ENCODE measurements around the gene PPP1R1B. TPM values are rescaled to one million over a fixed set of nuclear protein-coding genes. Genes with fewer than 3 reads are reported as not detected.

Gene PPP1R1B
- total RNA-seq, 2 experiments from 2014 or later, result not detected

DNA sequence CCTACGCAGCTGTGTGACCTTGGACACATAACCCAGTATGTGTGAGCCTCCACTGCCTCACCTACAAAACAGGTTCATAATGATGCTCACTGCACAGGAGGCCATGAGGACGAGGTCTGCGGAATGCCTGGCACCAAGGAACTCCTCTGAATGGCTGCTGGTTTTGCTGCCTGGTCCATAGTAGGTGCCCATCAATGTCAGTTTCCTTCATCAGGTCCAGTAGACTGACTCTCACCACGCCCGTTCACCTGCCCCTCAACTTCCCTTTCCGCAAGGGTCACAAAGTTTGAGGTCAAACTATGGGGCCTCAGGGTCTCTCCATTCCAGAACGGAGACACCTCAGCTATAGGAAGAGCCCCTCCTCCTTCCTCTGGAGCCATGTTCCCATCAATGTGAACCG, 50.3 kb downstream of the PPP1R1B start:
- ChIA-PET CTCF (interaction anchor here (1.3 to 4.3 kb wide), 2 partner anchors 11 to 23 kb away, joined by 3 to 19 read pairs; no protein-coding TSS in a partner anchor), POLR2A (interaction anchor here (1.6 kb wide), 1 partner anchor 11 kb away, joined by 8 read pairs; the partner anchor contains the start of gene PGAP3)
- Mint-ChIP-seq H3K27me3 (no peaks in the 10 kb centered on the region), H3K27ac (no peak overlapping the region), H3K4me3 (no peak overlapping the region), H3K9me3 (no peaks in the 10 kb centered on the region), H3K36me3 (no peaks in the 10 kb centered on the region), H3K4me1 (ENCODE audit: low read depth) (peaks cover 59% of the 10 kb centered on the region)
- no peak for DNase-seq
- intact Hi-C loops (cut with micrococcal nuclease), result no loop called here

DNA sequence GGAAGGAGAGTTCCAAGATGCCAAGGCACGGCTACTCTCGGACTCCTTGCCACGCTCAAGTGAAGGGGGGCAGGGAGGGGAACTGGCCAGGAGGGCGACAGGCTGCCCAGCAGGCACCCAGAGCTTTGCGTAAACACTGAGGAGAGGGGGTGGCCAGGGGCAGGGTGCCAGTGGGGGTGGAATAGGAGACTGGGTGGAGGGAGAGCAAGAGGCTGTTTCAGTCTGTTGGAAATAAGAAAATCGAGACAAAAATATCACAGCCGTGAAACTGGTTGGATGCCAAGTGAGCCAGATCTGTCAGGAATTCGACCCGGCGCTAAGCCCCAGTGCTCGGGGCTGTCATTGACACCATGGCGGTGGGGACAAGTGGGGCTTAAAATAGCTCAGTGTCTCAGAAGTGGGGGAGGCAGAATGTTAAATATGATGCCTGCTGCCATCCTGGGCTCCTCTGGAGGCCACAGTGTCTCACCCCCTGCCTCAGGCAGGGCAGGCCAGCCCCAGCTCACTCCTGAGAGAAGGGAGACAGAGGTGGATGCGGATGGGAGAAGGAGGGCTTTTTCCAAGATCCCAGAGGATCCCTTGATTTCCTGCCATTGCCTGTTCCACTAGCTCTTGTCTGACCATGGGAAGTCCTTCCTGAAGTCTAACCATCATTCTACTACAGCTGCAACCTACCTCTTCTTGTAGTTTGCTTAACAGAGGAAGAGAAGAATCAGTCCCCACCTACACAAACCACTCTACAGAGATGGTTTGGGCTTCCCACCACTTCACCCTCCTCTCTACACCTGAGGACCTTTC, 51.0 kb downstream of the PPP1R1B start:
- ChIA-PET POLR2A (interaction anchor here (1.1 to 1.6 kb wide), 2 partner anchors 10 to 13 kb away, joined by 3 to 8 read pairs; partner anchors contain the start of genes PGAP3 and TCAP), CTCF (interaction anchor here (1.3 to 4.3 kb wide), 5 partner anchors 9 to 184 kb away, joined by 3 to 19 read pairs (median 4); partner anchors contain the start of genes PGAP3 and PNMT)
- H3K27ac Mint-ChIP-seq, result no peak overlapping the region
- no peak overlapping the region for H3K4me3 Mint-ChIP-seq
- H3K27me3 Mint-ChIP-seq, result no peaks in the 10 kb centered on the region
- H3K36me3 Mint-ChIP-seq, result peaks cover 2% of the 10 kb centered on the region
- no peak for DNase-seq
- H3K9me3 Mint-ChIP-seq, result no peaks in the 10 kb centered on the region
- H3K4me1 Mint-ChIP-seq (ENCODE audit: low read depth), result peaks cover 59% of the 10 kb centered on the region
- intact Hi-C loops (cut with micrococcal nuclease), result loop anchor here (2.0 kb wide), 1 partner anchor 19 kb away; no protein-coding TSS in a partner anchor

DNA sequence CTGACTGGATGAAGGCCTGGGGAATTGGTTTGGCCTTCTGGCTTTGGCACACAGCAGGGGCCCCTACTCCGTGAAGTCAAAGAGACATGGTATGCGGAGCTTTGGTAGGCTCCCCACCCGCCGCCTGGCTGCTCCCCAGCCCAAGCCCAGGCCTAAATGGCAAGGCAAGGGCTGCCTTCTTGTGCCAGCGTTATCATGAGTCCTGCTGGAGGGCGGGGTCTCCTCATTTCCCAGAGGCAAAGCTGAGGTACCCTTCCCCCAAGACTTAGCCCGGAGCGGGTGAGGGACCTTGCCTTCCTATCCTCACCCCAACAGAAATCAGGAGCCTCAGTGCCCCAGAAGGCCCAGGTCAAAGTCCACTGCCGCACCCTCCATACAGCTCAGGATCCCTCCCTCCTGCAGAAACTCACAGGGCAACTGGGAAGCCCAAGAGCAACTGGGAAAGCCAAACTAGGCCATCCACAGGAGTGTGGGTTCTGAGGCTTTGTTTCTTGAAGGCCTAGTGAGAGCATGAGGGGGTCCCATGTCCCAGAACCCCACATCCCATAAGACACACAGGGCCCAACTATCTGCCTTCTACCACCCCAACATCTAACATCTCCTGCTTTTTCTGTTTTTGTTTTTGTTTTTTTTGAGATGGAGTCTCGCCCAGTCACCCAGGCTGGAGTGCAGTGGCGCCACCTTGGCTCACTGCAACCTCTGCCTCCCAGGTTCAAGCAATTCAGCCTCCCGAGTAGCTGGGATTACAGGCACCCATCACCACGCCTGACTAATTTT, 51.8 kb downstream of the PPP1R1B start:
- ChIA-PET POLR2A (interaction anchor here (1.1 to 1.6 kb wide), 2 partner anchors 10 to 14 kb away, joined by 3 to 8 read pairs; partner anchors contain the start of genes PGAP3 and TCAP), CTCF (interaction anchor here (1.1 to 4.3 kb wide), 10 partner anchors 7 to 183 kb away, joined by 3 to 19 read pairs (median 5); partner anchors contain the start of genes MIEN1, PGAP3 and PNMT)
- Mint-ChIP-seq H3K4me1 (ENCODE audit: low read depth) (peaks cover 59% of the 10 kb centered on the region), H3K4me3 (no peak overlapping the region), H3K27ac (peak overlapping the region; percentile 88), H3K9me3 (no peaks in the 10 kb centered on the region), H3K36me3 (peaks cover 7% of the 10 kb centered on the region), H3K27me3 (no peaks in the 10 kb centered on the region)
- peak; percentile 31 for DNase-seq
- intact Hi-C loops (cut with micrococcal nuclease), result loop anchor here (2.0 kb wide), 1 partner anchor 20 kb away; no protein-coding TSS in a partner anchor

DNA sequence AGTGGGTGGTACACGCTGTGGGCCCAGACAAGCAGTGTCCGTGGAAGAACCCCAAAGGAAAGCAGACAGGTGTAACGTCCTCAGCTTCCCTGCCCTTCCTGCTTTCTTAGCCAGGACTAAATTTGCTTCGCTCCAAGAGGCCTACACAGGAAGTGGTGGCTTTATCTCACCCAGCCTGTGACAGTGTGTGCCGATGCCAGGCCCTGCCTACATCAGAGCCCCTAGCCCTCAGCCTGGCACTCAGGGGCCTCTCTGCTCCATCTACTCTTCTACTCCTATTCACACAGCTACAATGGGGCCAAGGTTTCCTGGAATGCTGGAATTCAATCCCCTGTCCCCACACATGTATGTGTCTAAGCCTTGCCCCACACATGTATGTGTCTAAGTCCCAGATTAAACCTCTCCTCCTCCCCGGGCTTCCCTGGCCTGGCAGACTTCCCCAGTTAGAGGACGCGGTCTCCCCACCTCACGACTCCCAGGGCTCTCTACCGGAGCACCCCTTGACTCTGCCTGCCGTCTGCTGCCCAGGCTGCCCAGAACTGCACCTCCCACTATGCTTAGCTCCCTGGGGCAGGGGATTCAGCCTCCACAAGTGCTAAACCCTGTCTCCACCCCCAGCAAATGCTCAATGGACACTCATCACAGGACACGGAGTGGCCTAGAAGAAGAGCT, 52.9 kb downstream of the PPP1R1B start:
- Mint-ChIP-seq H3K27me3 (no peaks in the 10 kb centered on the region), H3K9me3 (no peaks in the 10 kb centered on the region), H3K36me3 (peaks cover 10% of the 10 kb centered on the region), H3K4me1 (ENCODE audit: low read depth) (peaks cover 59% of the 10 kb centered on the region), H3K4me3 (no peak overlapping the region), H3K27ac (peak overlapping the region; percentile 88)
- intact Hi-C loops (cut with micrococcal nuclease), result loop anchor here (2.0 kb wide), 1 partner anchor 21 kb away; no protein-coding TSS in a partner anchor
- ChIA-PET CTCF (interaction anchor here (1.1 to 2.9 kb wide), 8 partner anchors 8 to 182 kb away, joined by 3 to 18 read pairs (median 5); partner anchors contain the start of genes MIEN1, PGAP3 and PNMT), POLR2A (no interaction called here)
- DNase-seq, result peak; percentile 59

DNA sequence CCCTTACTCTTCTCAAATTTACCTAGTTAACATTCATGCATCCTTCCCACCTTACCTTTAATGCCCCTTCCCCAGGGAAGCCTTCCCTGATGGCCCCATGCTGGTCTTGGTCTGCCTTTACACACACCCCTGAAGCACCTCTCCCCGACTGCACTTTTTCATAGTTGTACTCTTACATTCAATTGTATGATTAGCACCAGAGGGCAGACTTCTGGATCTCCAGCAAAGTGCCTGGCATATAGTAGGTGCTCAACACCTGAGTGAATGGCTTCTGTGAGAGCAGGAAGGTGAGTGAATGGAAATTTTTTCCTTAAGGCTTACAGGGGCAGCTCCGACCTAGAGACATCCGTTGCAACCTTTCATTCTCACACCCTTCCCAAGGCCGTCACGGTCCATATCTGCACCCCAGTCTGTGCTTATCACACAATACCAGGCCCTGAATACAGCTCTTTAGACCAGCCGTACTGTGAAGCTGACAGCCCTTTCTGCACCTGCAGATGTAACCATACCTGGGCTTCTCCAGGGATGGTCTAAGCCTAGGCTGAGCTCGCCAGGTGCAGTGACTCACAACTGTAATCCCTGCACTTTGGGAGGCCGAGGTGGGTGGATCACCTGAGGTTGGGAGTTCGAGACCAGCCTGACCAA, 56.7 kb downstream of the PPP1R1B start:
- Mint-ChIP-seq H3K9me3 (no peaks in the 10 kb centered on the region), H3K27me3 (no peaks in the 10 kb centered on the region), H3K4me3 (no peak overlapping the region), H3K27ac (no peak overlapping the region), H3K4me1 (ENCODE audit: low read depth) (peaks cover 37% of the 10 kb centered on the region), H3K36me3 (peaks cover 10% of the 10 kb centered on the region)
- ChIA-PET POLR2A (no interaction called here), CTCF (interaction anchor here (1.7 kb wide), 1 partner anchor 15 kb away, joined by 6 read pairs; the partner anchor contains the start of gene PNMT)
- no peak for DNase-seq
- intact Hi-C loops (cut with micrococcal nuclease), result no loop called here

DNA sequence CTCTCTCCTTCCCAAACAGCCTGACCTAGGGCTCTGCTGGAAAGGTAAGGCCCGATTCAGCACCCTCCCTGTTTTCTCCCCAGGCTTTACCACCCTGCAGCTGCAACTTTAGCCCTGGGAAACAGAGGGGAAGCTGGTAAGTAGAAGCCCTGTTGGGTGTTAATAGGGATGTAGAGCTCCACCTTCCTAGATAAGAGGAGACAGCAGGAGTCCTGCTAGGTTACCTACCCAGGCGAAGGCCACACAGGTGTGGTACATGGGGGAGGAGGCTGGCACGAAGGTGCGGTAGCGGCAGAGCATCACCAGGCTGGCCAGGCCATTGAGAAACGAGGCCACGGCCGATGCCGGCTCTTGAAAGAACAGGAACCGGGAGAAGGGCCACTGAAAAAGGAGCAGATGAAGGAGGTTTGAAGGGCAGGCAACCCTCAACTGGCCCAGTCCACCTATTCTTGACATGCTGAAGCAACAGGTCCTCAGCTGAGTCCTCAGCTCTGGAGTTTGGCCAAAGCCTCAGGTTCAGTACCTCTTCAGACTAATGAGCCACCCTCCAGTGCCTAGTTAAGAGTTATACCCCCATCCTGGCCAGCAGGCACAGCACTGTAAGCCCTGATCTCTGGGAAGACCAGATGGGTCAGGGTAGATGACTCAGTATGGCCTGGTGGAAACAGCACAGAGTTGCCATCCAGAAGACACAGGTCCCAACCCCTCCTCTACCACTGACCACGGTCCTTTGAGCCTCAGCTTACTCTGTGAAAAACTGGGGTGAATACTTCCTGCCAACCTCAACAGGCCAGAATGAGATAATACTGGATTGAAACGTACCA, 57.8 kb downstream of the PPP1R1B start:
- Mint-ChIP-seq H3K27ac (no peak overlapping the region), H3K4me1 (ENCODE audit: low read depth) (peaks cover 34% of the 10 kb centered on the region), H3K4me3 (no peak overlapping the region), H3K9me3 (no peaks in the 10 kb centered on the region), H3K36me3 (peaks cover 10% of the 10 kb centered on the region), H3K27me3 (no peaks in the 10 kb centered on the region)
- intact Hi-C loops (cut with micrococcal nuclease), result loop anchor here (5.0 kb wide), 4 partner anchors 47 to 183 kb away; partner anchors contain the start of genes MIEN1, STARD3 and ZPBP2
- ChIA-PET CTCF (interaction anchor here (0.7 kb wide), 1 partner anchor 30 kb away, joined by 3 read pairs; no protein-coding TSS in a partner anchor), POLR2A (no interaction called here)
- no peak for DNase-seq

Other genes with a start within 250 kb of the PPP1R1B start
- 10 to 100 TPM; 17.4 to 18.3 TPM for gene FBXL20, start 225.3 kb upstream of the PPP1R1B start, total RNA-seq
- gene MED1, start 175.7 kb upstream of the PPP1R1B start, total RNA-seq, result 10 to 100 TPM; 58.9 to 59.7 TPM
- 10 to 100 TPM; 55.8 to 57.4 TPM for gene CDK12, start 165.5 kb upstream of the PPP1R1B start, total RNA-seq
- not detected for gene NEUROD2, start 19.0 kb upstream of the PPP1R1B start, total RNA-seq
- 10 to 100 TPM; 53.6 to 60.3 TPM for gene STARD3, start 10.2 kb downstream of the PPP1R1B start, total RNA-seq
- gene TCAP, start 38.4 kb downstream of the PPP1R1B start, total RNA-seq, result under 1 TPM; 0.80 to 0.90 TPM
- gene PNMT, start 41.5 kb downstream of the PPP1R1B start, total RNA-seq, result not detected
- 1 to 10 TPM; 8.3 to 8.6 TPM for gene PGAP3, start 61.1 kb downstream of the PPP1R1B start, total RNA-seq
- gene ERBB2, start 73.1 kb downstream of the PPP1R1B start, total RNA-seq, result 1 to 10 TPM; 5.9 to 6.3 TPM
- 10 to 100 TPM; 41.0 to 43.8 TPM for gene MIEN1, start 103.6 kb downstream of the PPP1R1B start, total RNA-seq
- gene GRB7, start 111.0 kb downstream of the PPP1R1B start, total RNA-seq, result 1 to 10 TPM in 1 of 2 experiments, under 1 TPM in 1; 0.34 to 1.2 TPM
- gene IKZF3, start 237.4 kb downstream of the PPP1R1B start, total RNA-seq, result 10 to 100 TPM; 51.2 to 52.0 TPM
- 1 to 10 TPM in 1 of 2 experiments, under 1 TPM in 1; 0.61 to 1.0 TPM for gene ZPBP2, start 241.2 kb downstream of the PPP1R1B start, total RNA-seq

All from activated CD4-positive, alpha-beta memory T cell treated with anti-CD3 and anti-CD28 coated beads for 36 hours (primary cell).